ENCODE data around the gene HCFC1R1.
"Not testable (repeated sequence)": the region's sequence is repeated elsewhere in the genome, so short reads cannot be mapped to it uniquely, and the experiment has no call there.

Gene HCFC1R1

DNA sequence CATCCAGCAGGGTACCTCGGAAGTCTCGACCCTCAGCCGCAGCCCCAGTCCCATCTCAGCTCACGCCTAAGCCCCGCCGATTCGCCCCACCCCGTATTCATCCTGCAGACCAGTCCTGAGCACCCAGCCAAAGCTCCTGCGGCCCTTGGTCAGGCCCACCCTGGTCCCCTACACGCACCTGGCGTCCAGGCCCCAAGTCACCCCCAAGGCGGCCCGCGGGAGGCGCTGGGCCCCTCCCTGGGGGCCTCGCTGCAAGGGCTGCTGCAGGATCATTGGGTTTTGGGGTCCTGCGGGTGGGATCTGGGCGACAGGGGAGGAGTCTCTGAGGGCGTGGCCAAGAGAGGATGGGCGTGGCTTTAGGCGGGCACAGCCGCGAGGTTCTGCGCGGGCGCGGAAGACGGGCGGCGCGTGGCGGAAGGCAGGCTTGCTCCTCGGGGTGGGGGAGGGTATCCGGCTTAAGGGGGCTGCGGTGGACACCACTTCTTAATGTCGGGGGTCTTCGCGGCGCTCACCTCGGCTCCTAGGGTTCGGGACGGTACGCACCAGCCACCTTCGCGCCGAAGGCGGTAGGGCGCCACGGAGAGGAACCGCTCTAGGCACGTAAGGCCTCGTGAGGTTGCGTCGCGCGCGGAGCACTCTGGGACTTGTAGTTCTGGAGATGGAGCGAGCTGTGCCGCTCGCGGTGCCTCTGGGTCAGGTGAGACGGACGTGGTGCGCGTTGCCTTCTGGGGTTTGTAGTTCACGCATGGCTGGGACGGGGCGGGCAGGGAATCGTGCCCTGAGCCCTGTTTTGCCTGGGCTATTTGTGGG is at the start of gene HCFC1R1, which contains the start of gene THOC6:
Gene HCFC1R1, minus strand, starts transcription at position 274 of the 810 bp plus-strand sequence. Its CDS starts 1 bp downstream, at position 273.
Gene THOC6, plus strand, starts transcription at position 367 of the 810 bp plus-strand sequence. Its CDS starts 292 bp downstream, at position 659.
- DNase-seq = peak; percentile 85 to 95 (median 90)

GRCh38 chr16:3073448-3073847 is 49.7 kb upstream of the HCFC1R1 start:
- DNase-seq = no peak

GRCh38 chr16:3072576-3073263 is 49.0 kb upstream of the HCFC1R1 start:
- DNase-seq = not testable (repeated sequence)

- not testable (repeated sequence) for DNase-seq
These were observed 48.4 kb upstream of the HCFC1R1 start for GRCh38 chr16:3072148-3072547.

GRCh38 chr16:3071655-3072054 is 47.9 kb upstream of the HCFC1R1 start:
- no peak for DNase-seq

DNA sequence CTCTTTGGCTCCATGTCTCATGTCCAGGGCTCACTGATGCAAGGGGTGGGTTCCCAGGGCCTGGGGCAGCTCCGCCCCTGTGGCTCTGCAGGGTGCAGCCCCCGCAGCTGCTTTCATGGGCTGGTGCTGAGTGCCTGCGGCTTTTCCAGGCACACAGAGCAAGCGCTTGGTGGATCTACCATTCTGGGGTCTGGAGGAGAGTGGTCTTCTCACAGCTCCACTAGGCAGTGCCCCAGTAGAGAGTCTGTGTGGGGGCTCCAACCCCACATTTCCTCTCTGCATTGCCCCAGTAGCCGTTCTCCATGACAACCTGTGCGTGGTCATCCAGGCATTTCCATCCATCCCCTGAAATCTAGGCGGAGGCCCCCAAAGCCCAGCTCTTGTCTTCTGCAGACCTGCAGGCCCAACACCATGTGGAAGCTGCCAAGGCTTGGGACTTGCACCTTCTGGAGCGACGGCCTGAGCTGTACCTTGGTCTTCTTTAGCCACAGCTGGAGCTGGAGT is 46.9 kb upstream of the HCFC1R1 start:
- DNase-seq = no peak

DNA sequence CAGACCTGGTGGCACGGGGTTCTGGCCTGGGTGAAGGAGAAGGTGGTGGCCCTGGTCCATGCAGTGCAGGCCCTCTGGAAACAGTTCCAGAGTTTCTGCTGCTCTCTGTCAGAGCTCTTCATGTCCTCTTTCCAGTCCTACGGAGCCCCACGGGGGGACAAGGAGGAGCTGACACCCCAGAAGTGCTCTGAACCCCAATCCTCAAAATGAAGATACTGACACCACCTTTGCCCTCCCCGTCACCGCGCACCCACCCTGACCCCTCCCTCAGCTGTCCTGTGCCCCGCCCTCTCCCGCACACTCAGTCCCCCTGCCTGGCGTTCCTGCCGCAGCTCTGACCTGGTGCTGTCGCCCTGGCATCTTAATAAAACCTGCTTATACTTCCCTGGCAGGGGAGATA is 45.4 kb upstream of the HCFC1R1 start:
- DNase-seq = not testable (repeated sequence)

DNA sequence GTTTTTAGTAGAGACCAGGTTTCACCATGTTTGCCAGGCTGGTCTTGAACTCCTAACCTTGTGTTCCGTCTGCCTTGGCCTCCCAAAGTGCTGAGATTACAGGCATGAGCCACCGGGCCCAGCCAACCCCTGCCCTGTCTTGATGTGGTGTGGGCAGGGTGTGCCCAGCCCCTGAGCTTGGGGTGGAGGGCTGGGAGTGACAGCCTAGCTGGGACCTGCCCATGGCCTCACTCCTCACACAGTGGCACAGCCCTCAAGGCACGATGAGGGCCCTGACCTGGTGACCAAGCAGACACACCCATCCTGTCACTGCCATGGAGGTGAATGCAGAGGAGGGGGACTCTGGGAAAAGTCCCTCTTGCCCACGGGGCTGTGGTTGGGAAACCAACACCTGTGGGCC is 44.7 kb upstream of the HCFC1R1 start:
- DNase-seq = no peak

GRCh38 chr16:3066440-3066748 is 42.7 kb upstream of the HCFC1R1 start:
- no peak for DNase-seq

GRCh38 chr16:3065742-3066439 is 42.1 kb upstream of the HCFC1R1 start:
- peak in 1 of 4 experiments; percentile 44 for DNase-seq

GRCh38 chr16:3065069-3065741 is 41.5 kb upstream of the HCFC1R1 start, which contains the start of gene IL32:
Gene IL32, plus strand, starts transcription at chr16:3065640. Its CDS starts 172 bp downstream, at chr16:3065812.
- DNase-seq = peak in 2 of 4 experiments; percentile 42 to 47

- DNase-seq = no peak
These were observed 40.1 kb upstream of the HCFC1R1 start for GRCh38 chr16:3063625-3064386.

- no peak for DNase-seq
These were observed 38.8 kb upstream of the HCFC1R1 start for GRCh38 chr16:3062553-3062952.

DNA sequence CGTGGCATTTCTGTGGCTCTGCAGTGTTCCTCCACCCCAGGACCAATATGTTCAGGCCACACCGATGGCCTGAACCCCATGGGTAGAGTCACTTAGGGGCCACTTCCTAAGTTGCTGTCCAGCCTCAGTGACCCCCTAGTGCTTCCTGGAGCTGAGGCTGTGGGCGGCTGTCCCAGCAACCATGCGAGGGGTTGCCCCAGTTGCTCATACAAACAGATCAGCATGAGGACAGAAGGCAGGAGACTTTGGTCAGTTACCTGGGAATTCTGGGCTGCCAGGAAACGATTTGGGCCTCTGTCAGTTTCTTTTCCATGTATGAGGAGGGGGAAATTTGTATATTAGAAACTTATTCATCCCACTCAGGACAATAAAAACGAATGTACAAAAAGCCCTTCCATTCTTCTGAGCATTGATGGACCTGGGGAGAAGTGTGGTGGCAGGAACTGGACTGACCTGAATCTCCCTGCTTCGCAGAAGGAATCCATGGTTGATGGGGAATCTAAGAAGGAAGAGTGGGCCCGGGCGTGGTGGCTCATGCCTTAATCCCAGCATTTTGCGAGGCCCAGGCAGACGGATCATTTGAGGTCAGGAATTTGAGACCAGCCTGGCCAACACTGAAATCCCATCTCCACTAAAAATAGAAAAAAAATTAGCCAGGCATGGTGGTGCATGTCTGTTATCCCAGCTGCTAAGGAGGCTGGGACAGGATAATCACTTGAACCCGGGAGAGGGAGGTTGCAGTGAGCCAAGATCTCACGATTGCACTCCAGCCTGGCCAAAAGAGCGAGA is 36.8 kb upstream of the HCFC1R1 start:
- no peak for DNase-seq

- no peak for DNase-seq
These were observed 36.0 kb upstream of the HCFC1R1 start for GRCh38 chr16:3059723-3060242.

GRCh38 chr16:3059041-3059722 is 35.4 kb upstream of the HCFC1R1 start:
- peak; percentile 64 to 86 (median 72) for DNase-seq

DNA sequence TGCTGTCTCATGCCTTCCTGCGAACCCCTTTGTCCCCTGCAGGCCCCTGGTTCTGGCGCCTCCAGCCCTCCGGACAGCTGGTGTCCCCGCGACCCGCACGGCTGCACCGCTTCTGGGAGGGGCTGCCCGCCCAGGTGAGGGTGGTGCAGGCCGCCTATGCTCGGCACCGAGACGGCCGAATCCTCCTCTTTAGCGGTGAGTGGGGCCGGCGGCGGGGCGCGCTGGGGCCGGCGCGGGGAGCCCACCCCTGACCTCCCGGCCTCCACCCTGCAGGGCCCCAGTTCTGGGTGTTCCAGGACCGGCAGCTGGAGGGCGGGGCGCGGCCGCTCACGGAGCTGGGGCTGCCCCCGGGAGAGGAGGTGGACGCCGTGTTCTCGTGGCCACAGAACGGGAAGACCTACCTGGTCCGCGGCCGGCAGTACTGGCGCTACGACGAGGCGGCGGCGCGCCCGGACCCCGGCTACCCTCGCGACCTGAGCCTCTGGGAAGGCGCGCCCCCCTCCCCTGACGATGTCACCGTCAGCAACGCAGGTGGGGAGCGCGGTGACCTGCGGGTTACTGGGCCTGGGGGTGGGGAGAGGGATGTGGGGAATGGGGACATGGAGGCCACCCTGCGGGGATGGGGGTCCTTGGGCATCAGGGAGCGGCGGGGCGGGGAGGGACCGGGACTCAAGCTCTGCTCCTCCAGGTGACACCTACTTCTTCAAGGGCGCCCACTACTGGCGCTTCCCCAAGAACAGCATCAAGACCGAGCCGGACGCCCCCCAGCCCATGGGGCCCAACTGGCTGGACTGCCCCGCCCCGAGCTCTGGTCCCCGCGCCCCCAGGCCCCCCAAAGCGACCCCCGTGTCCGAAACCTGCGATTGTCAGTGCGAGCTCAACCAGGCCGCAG is 34.6 kb upstream of the HCFC1R1 start:
- DNase-seq = peak in 1 of 4 experiments; percentile 43

DNA sequence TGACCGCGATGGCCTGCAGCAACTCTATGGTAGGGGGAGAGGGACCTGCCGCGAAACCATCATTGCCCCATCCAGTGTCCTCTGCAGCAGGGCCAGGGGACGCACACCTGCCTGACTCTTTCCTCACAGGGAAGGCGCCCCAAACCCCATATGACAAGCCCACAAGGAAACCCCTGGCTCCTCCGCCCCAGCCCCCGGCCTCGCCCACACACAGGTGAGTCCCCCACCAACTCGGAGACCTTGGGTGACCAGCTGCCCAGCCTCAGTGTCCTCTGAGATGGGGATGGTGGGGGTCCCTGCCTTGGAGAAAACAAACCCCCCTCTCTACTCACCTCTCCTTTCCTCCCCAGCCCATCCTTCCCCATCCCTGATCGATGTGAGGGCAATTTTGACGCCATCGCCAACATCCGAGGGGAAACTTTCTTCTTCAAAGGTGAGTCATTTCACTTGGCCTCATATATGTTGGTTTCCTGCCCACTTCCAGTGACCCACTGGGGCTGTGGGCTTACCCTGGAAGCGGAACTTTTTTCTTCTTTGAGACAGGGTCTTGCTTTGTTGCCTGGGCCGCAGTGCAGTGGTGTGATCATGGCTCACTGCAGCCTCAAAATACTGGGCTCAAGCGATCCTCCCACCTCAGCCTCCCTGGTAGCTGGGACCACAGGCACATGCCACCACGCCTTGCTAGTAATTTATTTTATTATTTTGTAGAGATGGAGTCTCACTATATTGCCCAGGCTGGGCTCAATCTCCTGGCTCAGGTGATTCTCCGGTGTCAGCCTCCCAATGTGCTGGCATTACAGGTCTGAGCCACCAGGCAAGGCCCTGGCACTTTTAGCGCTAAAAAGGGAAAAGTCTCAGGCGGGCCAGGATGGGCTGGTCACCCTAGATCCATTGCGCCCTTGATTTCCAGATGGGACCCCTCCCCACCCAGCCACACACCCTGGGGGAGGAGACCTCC is 33.7 kb upstream of the HCFC1R1 start:
- no peak for DNase-seq

Data from activated naive CD4-positive, alpha-beta T cell (primary cell).